HG02884 (cell line): ENCODE data around the gene SPTB.

Experiments
- ATAC-seq: cut with Tn5 transposase; IDR thresholded peaks from one replicate; pipeline ENCODE4 v1.9.1; 2021; ENCODE audit warnings: mild to moderate bottlenecking, moderate library complexity; ENCODE audit not compliant: unreplicated experiment

The SPTB gene

GRCh38 chr14:64732536-64733120, 147.1 kb downstream of the SPTB start:
- ATAC-seq: no peak

- no peak for ATAC-seq
Observed at GRCh38 chr14:64732066-64732465, 147.6 kb downstream of the SPTB start.

GRCh38 chr14:64731141-64731581, 148.5 kb downstream of the SPTB start:
- ATAC-seq: no peak

- ATAC-seq: no peak
Observed at GRCh38 chr14:64730681-64731080, 149.0 kb downstream of the SPTB start.

- no peak for ATAC-seq
Observed at GRCh38 chr14:64730061-64730440, 149.7 kb downstream of the SPTB start.

GRCh38 chr14:64729386-64730060, 150.2 kb downstream of the SPTB start:
- ATAC-seq: no peak

- ATAC-seq: no peak
Observed at GRCh38 chr14:64728856-64729255, 150.9 kb downstream of the SPTB start.

GRCh38 chr14:64728106-64728505, 151.6 kb downstream of the SPTB start:
- ATAC-seq: no peak

GRCh38 chr14:64727551-64728071, 152.1 kb downstream of the SPTB start:
- no peak for ATAC-seq

GRCh38 chr14:64726585-64726890, 153.2 kb downstream of the SPTB start:
- no peak for ATAC-seq

GRCh38 chr14:64725879-64726584, 153.7 kb downstream of the SPTB start:
- ATAC-seq: no peak

- ATAC-seq: no peak
Observed at GRCh38 chr14:64725261-64725815, 154.4 kb downstream of the SPTB start.

- ATAC-seq: no peak
Observed at GRCh38 chr14:64724578-64724930, 155.2 kb downstream of the SPTB start.

- ATAC-seq: no peak
Observed at GRCh38 chr14:64723691-64724577, 155.8 kb downstream of the SPTB start.

- ATAC-seq: no peak
Observed at GRCh38 chr14:64722842-64723447, 156.8 kb downstream of the SPTB start.

- ATAC-seq: no peak
Observed at GRCh38 chr14:64721899-64722298, 157.8 kb downstream of the SPTB start.

GRCh38 chr14:64721391-64721791, 158.3 kb downstream of the SPTB start:
- ATAC-seq: no peak

GRCh38 chr14:64720131-64720576, 159.6 kb downstream of the SPTB start:
- ATAC-seq: no peak

- ATAC-seq: no peak
Observed at GRCh38 chr14:64719601-64720000, 160.1 kb downstream of the SPTB start.

- ATAC-seq: no peak
Observed at GRCh38 chr14:64718762-64719161, 160.9 kb downstream of the SPTB start.
